ENCODE data around the gene TAF1. TPM values are rescaled to one million over a fixed set of nuclear protein-coding genes. Genes with fewer than 3 reads are reported as not detected.

The TAF1 gene
- total and polyA plus RNA-seq, 10 of the 15 experiments (the other 5 are each of a cell fraction or from before 2014, with no cell fraction given): 4.1 to 24.2 (median 17.2) TPM

- TF ChIP-seq CEBPZ (IDR thresholded peaks at IDR 0.05; ENCODE audit: low read depth, low read length) (no peak), MTA2 (IDR thresholded peaks at IDR 0.05; ENCODE audit: low read depth) (peak; percentile 58; the same call in 1 of the 2 replicates), ESRRA (IDR thresholded peaks at IDR 0.05; ENCODE audit: low read length) (no peak), CHD1 (IDR thresholded peaks at IDR 0.05; ENCODE audit: low read depth, low read length) (no peak), ZZZ3 (IDR thresholded peaks at IDR 0.05; ENCODE audit: control insufficient read depth, insufficient read length, low read depth) (no peak), RCOR1 (conservative IDR thresholded peaks at IDR 0.05; ENCODE audit: low read depth, low read length) (no peak), PML (IDR thresholded peaks at IDR 0.05; ENCODE audit: low read length) (no peak), PAX5 (IDR thresholded peaks at IDR 0.05; ENCODE audit: borderline replicate concordance, low read depth, low read length) (no peak), EZH2 (IDR thresholded peaks at IDR 0.05; ENCODE audit: borderline replicate concordance, control insufficient read depth, low read depth, low read length) (no peak), DPF2 (IDR thresholded peaks at IDR 0.05) (peak; percentile 66; the same call in 1 of the 2 replicates), MLLT1 (IDR thresholded peaks at IDR 0.05) (no peak), TCF7 (IDR thresholded peaks at IDR 0.05; ENCODE audit: borderline replicate concordance) (no peak), RFX5 (IDR thresholded peaks at IDR 0.05; ENCODE audit: low read depth, low read length) (no peak), BCL3 (IDR thresholded peaks at IDR 0.05; ENCODE audit: borderline replicate concordance, insufficient read depth, low read depth, low read length, poor library complexity, severe bottlenecking) (no peak), MEF2A (IDR thresholded peaks at IDR 0.05; ENCODE audit: insufficient read depth, low read depth, low read length) (no peak), BHLHE40 (IDR thresholded peaks at IDR 0.05; ENCODE audit: borderline replicate concordance in 1 of 2, low read depth in 2 of 2, low read length in 1 of 2) (peak in 1 of 2 experiments; percentile 31; a peak in 1 of 4 replicates), IRF4 (IDR thresholded peaks at IDR 0.05; ENCODE audit: low read depth, low read length) (no peak), FOS (IDR thresholded peaks at IDR 0.05; ENCODE audit: borderline replicate concordance, extremely low read depth, insufficient read length) (no peak)
- TF ChIP-seq, protein P1, sequence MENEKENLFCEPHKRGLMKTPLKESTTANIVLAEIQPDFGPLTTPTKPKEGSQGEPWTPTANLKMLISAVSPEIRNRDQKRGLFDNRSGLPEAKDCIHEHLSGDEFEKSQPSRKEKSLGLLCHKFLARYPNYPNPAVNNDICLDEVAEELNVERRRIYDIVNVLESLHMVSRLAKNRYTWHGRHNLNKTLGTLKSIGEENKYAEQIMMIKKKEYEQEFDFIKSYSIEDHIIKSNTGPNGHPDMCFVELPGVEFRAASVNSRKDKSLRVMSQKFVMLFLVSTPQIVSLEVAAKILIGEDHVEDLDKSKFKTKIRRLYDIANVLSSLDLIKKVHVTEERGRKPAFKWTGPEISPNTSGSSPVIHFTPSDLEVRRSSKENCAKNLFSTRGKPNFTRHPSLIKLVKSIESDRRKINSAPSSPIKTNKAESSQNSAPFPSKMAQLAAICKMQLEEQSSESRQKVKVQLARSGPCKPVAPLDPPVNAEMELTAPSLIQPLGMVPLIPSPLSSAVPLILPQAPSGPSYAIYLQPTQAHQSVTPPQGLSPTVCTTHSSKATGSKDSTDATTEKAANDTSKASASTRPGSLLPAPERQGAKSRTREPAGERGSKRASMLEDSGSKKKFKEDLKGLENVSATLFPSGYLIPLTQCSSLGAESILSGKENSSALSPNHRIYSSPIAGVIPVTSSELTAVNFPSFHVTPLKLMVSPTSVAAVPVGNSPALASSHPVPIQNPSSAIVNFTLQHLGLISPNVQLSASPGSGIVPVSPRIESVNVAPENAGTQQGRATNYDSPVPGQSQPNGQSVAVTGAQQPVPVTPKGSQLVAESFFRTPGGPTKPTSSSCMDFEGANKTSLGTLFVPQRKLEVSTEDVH (IDR thresholded peaks at IDR 0.05; ENCODE audit: low read depth, partially characterized antibody): no peak
These were observed 148.3 kb downstream of the TAF1 start (continued) for GRCh38 chrX:71514367-71515037.

All from GM12878 (cell line).